H1 (cell line): Measurements from ENCODE around the gene PFKM. TPM values are rescaled to one million over a fixed set of nuclear protein-coding genes. Genes with fewer than 3 reads are reported as not detected.
"Not testable (repeated sequence)": the region's sequence is repeated elsewhere in the genome, so short reads cannot be mapped to it uniquely, and the experiment has no call there.

Experiments
- CTCF ChIA-PET: fragments of 300-600 bp; sonication (Branson Sonifier 250); formaldehyde crosslinking; loops from one replicate; lab custom pipeline; 2021; ENCODE audit not compliant: partially characterized antibody; lab: Charles Lee
- POLR2A ChIA-PET: fragments of 300-600 bp; sonication (Branson Sonifier 250); formaldehyde crosslinking; loops from one replicate; lab custom pipeline; 2021; ENCODE audit warnings: inconsistent platforms; ENCODE audit not compliant: partially characterized antibody; lab: Charles Lee
- DNase-seq, 2 experiments: peaks; one replicate each; pipeline versions ENCODE4 v3.0.0 to v3.0.0-alpha.2; 2010 to 2022; ENCODE audit warnings: low spot score in 2 of 2, low read depth in 1 of 2, mixed read lengths in 1 of 2
- FAIRE-seq: peaks from 2 replicates; lab custom pipeline; 2011; peaks lifted over from hg19 to GRCh38; lab: Jason Lieb, UNC
- H2AFZ ChIP-seq: 2 replicates; pipeline ENCODE4 v1.8.1; 2012; ENCODE audit warnings: low read length, inconsistent platforms
- H2AK5ac ChIP-seq: 2 replicates; pipeline ENCODE4 v1.6.1; 2013; ENCODE audit warnings: low read depth, low read length
- H2BK120ac ChIP-seq: replicated peaks from 2 replicates; pipeline ENCODE3; 2013; ENCODE audit warnings: low read depth, low read length, inconsistent platforms
- H2BK12ac ChIP-seq: 2 replicates; pipeline ENCODE4 v1.6.1; 2013; ENCODE audit warnings: low read depth, low read length
- H2BK15ac ChIP-seq: 2 replicates; pipeline ENCODE4 v1.6.1; 2013; ENCODE audit warnings: low read length
- H2BK20ac ChIP-seq: 2 replicates; pipeline ENCODE4 v1.6.1; 2013; ENCODE audit warnings: low read length
- H2BK5ac ChIP-seq: 2 replicates; pipeline ENCODE4 v1.6.1; 2013; ENCODE audit warnings: low read depth, low read length
- H3K14ac ChIP-seq: 2 replicates; pipeline ENCODE4 v1.6.1; 2013; ENCODE audit warnings: inconsistent platforms; ENCODE audit not compliant: insufficient read length
- H3K18ac ChIP-seq: 2 replicates; pipeline ENCODE4 v1.6.1; 2013; ENCODE audit warnings: low read length; ENCODE audit errors: extremely low read depth
- H3K23ac ChIP-seq: 2 replicates; pipeline ENCODE4 v1.6.1; 2013; ENCODE audit warnings: inconsistent platforms; ENCODE audit not compliant: insufficient read length
- H3K23me2 ChIP-seq: 2 replicates; pipeline ENCODE4 v1.6.1; 2013; ENCODE audit warnings: low read depth, low read length
- H3K27ac ChIP-seq: 2 replicates; pipeline ENCODE4 v1.6.1; 2011; ENCODE audit warnings: low read depth, low read length, inconsistent platforms
- H3K27me3 ChIP-seq, 4 experiments: replicated peaks in 1 of 4; 1 replicate in 1 of 4; 2 replicates in 3 of 4; pipeline versions ENCODE4 v1.6.1 to v1.8.1; 2011 to 2013; ENCODE audit warnings: low read length in 3 of 4, mild to moderate bottlenecking in 3 of 4, inconsistent platforms in 2 of 4, mixed read lengths in 2 of 4, moderate library complexity in 1 of 4; ENCODE audit not compliant: control insufficient read depth in 3 of 4, insufficient read depth in 3 of 4; ENCODE audit errors: extremely low read depth in 1 of 4
- H3K36me3 ChIP-seq, 4 experiments: 2 replicates each; pipeline versions ENCODE4 v1.6.1 to v1.8.1; 2011 to 2013; ENCODE audit warnings: mild to moderate bottlenecking in 4 of 4, low read length in 3 of 4, moderate library complexity in 2 of 4, control low read depth in 1 of 4, inconsistent platforms in 1 of 4; ENCODE audit not compliant: insufficient read depth in 4 of 4, control insufficient read depth in 2 of 4
- H3K4ac ChIP-seq: replicated peaks from 2 replicates; pipeline ENCODE3; 2013; ENCODE audit warnings: low read length, low read depth, mixed read lengths, inconsistent platforms; ENCODE audit not compliant: insufficient read length
- H3K4me1 ChIP-seq, 4 experiments: replicated peaks in 1 of 4; 1 replicate in 1 of 4; 2 replicates in 3 of 4; pipeline versions ENCODE4 v1.6.1 to v1.8.1; 2011 to 2013; ENCODE audit warnings: low read length in 3 of 4, inconsistent platforms in 2 of 4, mixed read lengths in 1 of 4; ENCODE audit not compliant: insufficient read depth in 4 of 4, control insufficient read depth in 3 of 4
- H3K4me2 ChIP-seq, 2 experiments: 2 replicates each; pipeline versions ENCODE4 v1.6.1 to v1.8.1; 2011 to 2013; ENCODE audit warnings: low read depth in 2 of 2, low read length in 2 of 2, control low read depth in 1 of 2, inconsistent platforms in 1 of 2, mild to moderate bottlenecking in 1 of 2; ENCODE audit not compliant: insufficient read depth in 1 of 2
- H3K4me3 ChIP-seq, 4 experiments: fragments of 200-600, 300-600 bp in 1 of 4; sonication (generic), shearing (Covaris generic), sonication (Bioruptor Twin) in 1 of 4; 2 replicates each; pipeline versions ENCODE4 v1.5.1 to v1.8.1; 2011 to 2016; ENCODE audit warnings: low read length in 4 of 4, low read depth in 3 of 4, control low read depth in 2 of 4, inconsistent platforms in 2 of 4, mild to moderate bottlenecking in 2 of 4, mixed read lengths in 1 of 4, moderate library complexity in 1 of 4; ENCODE audit not compliant: insufficient read depth in 2 of 4; ENCODE audit errors: extremely low read depth in 1 of 4
- H3K56ac ChIP-seq: replicated peaks from 2 replicates; pipeline ENCODE3; 2013; ENCODE audit warnings: low read depth, mild to moderate bottlenecking, mixed read lengths, low read length, inconsistent platforms; ENCODE audit not compliant: insufficient read length
- H3K79me1 ChIP-seq: 2 replicates; pipeline ENCODE4 v1.6.1; 2013; ENCODE audit warnings: low read depth, low read length, control low read depth
- H3K79me2 ChIP-seq, 2 experiments: 2 replicates each; pipeline versions ENCODE4 v1.6.1 to v1.8.1; 2012 to 2013; ENCODE audit warnings: low read length in 2 of 2, mild to moderate bottlenecking in 2 of 2, inconsistent platforms in 1 of 2; ENCODE audit not compliant: insufficient read depth in 2 of 2, control insufficient read depth in 1 of 2
- H3K9ac ChIP-seq, 4 experiments: replicated peaks in 1 of 4; 1 replicate in 1 of 4; 2 replicates in 3 of 4; pipeline versions ENCODE4 v1.6.1 to v1.8.1; 2011 to 2013; ENCODE audit warnings: low read depth in 3 of 4, low read length in 3 of 4, control low read depth in 2 of 4, mild to moderate bottlenecking in 2 of 4, moderate library complexity in 2 of 4, inconsistent platforms in 1 of 4; ENCODE audit errors: extremely low read depth in 1 of 4
- H3K9me3 ChIP-seq, 2 experiments: 2 replicates each; pipeline versions ENCODE4 v1.6.1 to v1.8.1; 2012 to 2013; ENCODE audit warnings: mild to moderate bottlenecking in 2 of 2, moderate library complexity in 2 of 2, control low read depth in 1 of 2, inconsistent platforms in 1 of 2, low read depth in 1 of 2, low read length in 1 of 2, mixed read lengths in 1 of 2; ENCODE audit not compliant: insufficient read depth in 2 of 2
- H4K20me1 ChIP-seq, 2 experiments: replicated peaks in 1 of 2; 2 replicates each; pipeline versions ENCODE3 to v1.8.1; 2011 to 2013; ENCODE audit warnings: inconsistent platforms in 2 of 2, low read length in 2 of 2, mild to moderate bottlenecking in 1 of 2; ENCODE audit not compliant: insufficient read depth in 2 of 2, control insufficient read depth in 1 of 2
- H4K5ac ChIP-seq: 2 replicates; pipeline ENCODE4 v1.6.1; 2013; ENCODE audit warnings: low read length, low read depth, mixed read lengths, inconsistent platforms; ENCODE audit not compliant: insufficient read length
- H4K8ac ChIP-seq: 2 replicates; pipeline ENCODE4 v1.8.0; 2013; ENCODE audit warnings: mild to moderate bottlenecking, moderate library complexity, low read length, inconsistent platforms; ENCODE audit not compliant: insufficient read depth; ENCODE audit errors: extremely low read depth
- H4K91ac ChIP-seq: replicated peaks from 2 replicates; pipeline ENCODE3; 2013; ENCODE audit warnings: low read length, mixed read lengths, inconsistent platforms; ENCODE audit not compliant: insufficient read length
- WGBS, 2 experiments: shearing (Covaris generic) in 1 of 2; methylation state at CpG; one replicate each; pipeline versions ENCODE4 v1.1.6 to v1.1.7; 2013 to 2015; ENCODE audit warnings: low lambda C conversion rate in 2 of 2, mixed read lengths in 2 of 2, inconsistent platforms in 1 of 2, low coverage in 1 of 2, missing lambda C conversion rate in 1 of 2; ENCODE audit not compliant: insufficient replicate concordance in 2 of 2, insufficient coverage in 1 of 2, insufficient read length in 1 of 2; ENCODE audit errors: extremely low coverage in 1 of 2, missing lambda C conversion rate in 1 of 2; 5-methylcytosine and 5-hydroxymethylcytosine counted together
- polyA plus RNA-seq, 7 experiments: library from polyadenylated mRNA; depleted of rRNA in 3 of 7; stranded (reverse) in 5 of 7; unstranded in 2 of 7; fragments of >200 nt in 5 of 7; fragments of 200-250 nt in 2 of 7; gene quantifications; 1 replicate in 5 of 7; 2 replicates in 1 of 7; 4 replicates in 1 of 7; pipeline versions ENCODE4 v1.2.1 to v1.2.3, GENCODE V29; 2011 to 2013; ENCODE audit warnings: missing spikeins in 2 of 7, mixed read lengths in 2 of 7
- total RNA-seq: library from RNA; stranded (reverse); fragmentation: NEBNext Ultra II Directional; extraction: Animal tissue kit (Norgen Biotek cat#: 25700); gene quantifications from 2 replicates; pipeline ENCODE4 v1.2.1, GENCODE V29; 2021

The PFKM gene
- total and polyA plus RNA-seq, 2 of the 8 experiments (the other 6 are each of a cell fraction or from before 2014, with no cell fraction given) = 62.6 to 106 TPM

DNA sequence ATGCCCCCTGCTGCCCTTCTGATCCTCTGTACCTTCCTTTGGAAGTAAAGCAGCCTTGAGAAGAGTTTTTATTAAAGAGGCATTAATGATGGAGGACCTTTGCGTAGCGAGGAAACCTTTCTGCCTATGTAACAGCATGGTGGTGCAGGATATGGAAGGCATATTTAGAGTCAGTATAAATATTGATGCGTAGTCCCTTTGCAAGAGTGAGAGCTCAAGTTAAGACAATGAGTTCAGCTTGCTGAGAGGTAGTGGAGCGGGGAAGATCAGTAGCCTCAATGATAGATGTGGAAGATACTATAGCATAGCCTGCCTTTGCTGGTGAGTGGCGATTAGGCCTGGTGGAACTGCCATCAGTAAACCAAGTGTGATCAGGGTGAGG is 7.9 kb upstream of the PFKM start:
- CTCF ChIA-PET = interaction anchor here (0.6 to 1.5 kb wide), 5 partner anchors 10 to 280 kb away, joined by 3 to 4 read pairs (median 3); no protein-coding TSS in a partner anchor

More for the DNA sequence above, 7.9 kb upstream of the PFKM start:
- H3K79me1 ChIP-seq, H2BK12ac ChIP-seq, H2BK5ac ChIP-seq, H3K36me3 ChIP-seq, H3K4me1 ChIP-seq, DNase-seq, H3K14ac ChIP-seq, H3K23me2 ChIP-seq, H2BK20ac ChIP-seq, H3K9ac ChIP-seq, H3K27ac ChIP-seq, H2AK5ac ChIP-seq, H4K8ac ChIP-seq, H4K5ac ChIP-seq, H3K27me3 ChIP-seq, H3K9me3 ChIP-seq, H3K18ac ChIP-seq, H2BK15ac ChIP-seq, H3K4me2 ChIP-seq, H2BK120ac ChIP-seq, H3K23ac ChIP-seq, H2AFZ ChIP-seq, H3K4ac ChIP-seq, H3K4me3 ChIP-seq, H3K79me2 ChIP-seq, H4K91ac ChIP-seq, H4K20me1 ChIP-seq, H3K56ac ChIP-seq, FAIRE-seq: not testable (repeated sequence)
- POLR2A ChIA-PET = interaction anchor here (0.8 to 7.5 kb wide), 2 partner anchors 9 to 45 kb away, joined by 3 to 56 read pairs; partner anchors contain the start of gene PFKM
- WGBS, 2 experiments = 90% methylated on average over 5 of the region's 5 CpGs; no CpG with 5 or more reads in 1 of the 2 experiments
